ENCODE measurements around the gene MUTYH. TPM values are rescaled to one million over a fixed set of nuclear protein-coding genes. Genes with fewer than 3 reads are reported as not detected.

Gene MUTYH
- total and polyA plus RNA-seq, 2 experiments from 2014 or later = 10.6 to 15.0 TPM

DNA sequence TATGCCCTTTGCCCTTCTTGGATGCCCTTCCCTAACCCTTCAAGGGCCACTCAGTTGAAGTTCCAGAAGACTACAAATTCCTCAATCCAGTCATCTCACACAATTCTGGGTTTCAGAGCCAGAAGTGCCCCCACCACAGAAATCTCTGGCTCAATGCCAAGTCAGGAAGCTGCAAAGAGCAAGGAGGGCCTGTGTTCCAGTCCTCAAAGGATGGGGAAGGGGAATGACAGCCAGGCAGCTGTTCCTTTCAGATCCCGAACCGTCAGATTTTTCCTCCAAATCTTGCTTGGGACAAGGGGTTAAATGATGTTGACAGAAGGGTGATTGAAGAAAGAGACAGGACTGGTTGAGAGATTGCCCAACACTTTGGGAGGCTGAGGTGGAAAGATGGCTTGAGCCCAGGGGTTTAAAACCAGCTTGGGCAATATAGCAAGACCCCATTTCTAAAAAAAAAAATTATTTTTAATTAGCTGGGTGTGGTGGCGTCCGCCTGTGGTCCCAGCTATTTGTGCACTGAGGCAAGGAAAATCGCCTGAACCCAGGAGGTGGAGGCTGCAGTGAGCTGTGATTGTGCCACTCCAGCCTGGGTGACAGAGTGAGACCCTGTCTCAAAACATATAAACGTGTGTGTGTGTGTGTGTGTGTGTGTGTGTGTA, 14.3 kb downstream of the MUTYH start:
- H3F3A ChIP-seq (ENCODE audit: insufficient read depth) = no peaks in the 10 kb centered on the region
- H3K4me3 ChIP-seq = peak overlapping the region; percentile 64
- in situ Hi-C loops (cut with MboI) = no loop called here
- peak; percentile 9 for DNase-seq
- H3K9me2 ChIP-seq (ENCODE audit: insufficient read depth) = no peaks in the 10 kb centered on the region
- 40 to 41% methylated on average over 6 of the region's 6 CpGs for whole genome bisulfite sequencing, 2 experiments (ENCODE audit: low coverage in 1 of 2, low lambda C conversion rate in 2 of 2, missing lambda C conversion rate in 2 of 2)
- no peaks in the 10 kb centered on the region for H3K9me3 ChIP-seq (ENCODE audit: low read depth)
- H3K79me2 ChIP-seq (ENCODE audit: insufficient read depth) = no peaks in the 10 kb centered on the region
- H3K27ac ChIP-seq = no peak overlapping the region
- no peak for TF ChIP-seq EZH2phosphoT487 (IDR thresholded peaks at IDR 0.05; ENCODE audit: insufficient read depth, low read depth)
- no peaks in the 10 kb centered on the region for H3K36me3 ChIP-seq (ENCODE audit: low read depth)
- peak overlapping the region; percentile 76 for H2AFZ ChIP-seq
- no peaks in the 10 kb centered on the region for H4K20me1 ChIP-seq (ENCODE audit: insufficient read depth)
- H3K4me1 ChIP-seq (ENCODE audit: insufficient read depth) = 0 out of 2 replicates have a peak, but pooled peaks cover 3% of the 10 kb centered on the region
- H3K9ac ChIP-seq = no peak overlapping the region
- peak overlapping the region; percentile 66 for H3K4me2 ChIP-seq (ENCODE audit: unreplicated experiment)
- no peaks in the 10 kb centered on the region for H3K27me3 ChIP-seq (replicated peaks; ENCODE audit: insufficient read depth)

GRCh38 chr1:45322486-45323040, 17.7 kb downstream of the MUTYH start:
- H3K4me3 ChIP-seq = no peak overlapping the region
- H3K36me3 ChIP-seq (ENCODE audit: low read depth) = no peaks in the 10 kb centered on the region
- no peaks in the 10 kb centered on the region for H3F3A ChIP-seq (ENCODE audit: insufficient read depth)
- no peaks in the 10 kb centered on the region for H3K4me1 ChIP-seq (ENCODE audit: insufficient read depth)
- H2AFZ ChIP-seq = no peak overlapping the region
- in situ Hi-C loops (cut with MboI) = loop anchor here (25.0 kb wide), 1 partner anchor 485 kb away; the partner anchor contains the start of gene PTCH2
- H3K9me3 ChIP-seq (ENCODE audit: low read depth) = no peaks in the 10 kb centered on the region
- no peaks in the 10 kb centered on the region for H3K27me3 ChIP-seq (replicated peaks; ENCODE audit: insufficient read depth)
- no peaks in the 10 kb centered on the region for H3K9me2 ChIP-seq (ENCODE audit: insufficient read depth)
- H4K20me1 ChIP-seq (ENCODE audit: insufficient read depth) = no peaks in the 10 kb centered on the region
- H3K4me2 ChIP-seq (ENCODE audit: unreplicated experiment) = no peak overlapping the region
- 76 to 86% methylated on average over 10 of the region's 10 CpGs for WGBS, 2 experiments (ENCODE audit: low coverage in 1 of 2, low lambda C conversion rate in 2 of 2, missing lambda C conversion rate in 2 of 2)
- no peak overlapping the region for H3K27ac ChIP-seq
- no peak overlapping the region for H3K9ac ChIP-seq
- peak; percentile 5 for DNase-seq
- H3K79me2 ChIP-seq (ENCODE audit: insufficient read depth) = no peaks in the 10 kb centered on the region
- TF ChIP-seq EZH2phosphoT487 (IDR thresholded peaks at IDR 0.05; ENCODE audit: insufficient read depth, low read depth) = no peak
- no peak for TF ChIP-seq EZH2 (IDR thresholded peaks at IDR 0.05; ENCODE audit: insufficient read depth, poor library complexity, severe bottlenecking)

- no peak overlapping the region for H2AFZ ChIP-seq
- H4K20me1 ChIP-seq (ENCODE audit: insufficient read depth) = no peaks in the 10 kb centered on the region
- DNase-seq = no peak
- H3K4me1 ChIP-seq (ENCODE audit: insufficient read depth) = no peaks in the 10 kb centered on the region
- 81 to 92% methylated on average over 5 of the region's 5 CpGs for WGBS, 2 experiments (ENCODE audit: low coverage in 1 of 2, low lambda C conversion rate in 2 of 2, missing lambda C conversion rate in 2 of 2)
- H3K9me2 ChIP-seq (ENCODE audit: insufficient read depth) = no peaks in the 10 kb centered on the region
- H3K36me3 ChIP-seq (ENCODE audit: low read depth) = no peaks in the 10 kb centered on the region
- H3K4me2 ChIP-seq (ENCODE audit: unreplicated experiment) = no peak overlapping the region
- no peak overlapping the region for H3K4me3 ChIP-seq
- TF ChIP-seq EZH2 (IDR thresholded peaks at IDR 0.05; ENCODE audit: insufficient read depth, poor library complexity, severe bottlenecking) = no peak
- TF ChIP-seq EZH2phosphoT487 (IDR thresholded peaks at IDR 0.05; ENCODE audit: insufficient read depth, low read depth) = no peak
- no peak overlapping the region for H3K9ac ChIP-seq
- H3K27me3 ChIP-seq (replicated peaks; ENCODE audit: insufficient read depth) = no peaks in the 10 kb centered on the region
- no peaks in the 10 kb centered on the region for H3K9me3 ChIP-seq (ENCODE audit: low read depth)
- no peak overlapping the region for H3K27ac ChIP-seq
- no peaks in the 10 kb centered on the region for H3K79me2 ChIP-seq (ENCODE audit: insufficient read depth)
- no peaks in the 10 kb centered on the region for H3F3A ChIP-seq (ENCODE audit: insufficient read depth)
- in situ Hi-C loops (cut with MboI) = loop anchor here (25.0 kb wide), 1 partner anchor 484 kb away; the partner anchor contains the start of gene PTCH2
These were observed 18.8 kb downstream of the MUTYH start for GRCh38 chr1:45321444-45321843.

- Histone ChIP-seq H3K79me2 (ENCODE audit: insufficient read depth) (no peaks in the 10 kb centered on the region), H3K27ac (no peak overlapping the region), H3K4me1 (ENCODE audit: insufficient read depth) (no peaks in the 10 kb centered on the region), H3K9ac (no peak overlapping the region), H3K9me2 (ENCODE audit: insufficient read depth) (no peaks in the 10 kb centered on the region), H3K36me3 (ENCODE audit: low read depth) (no peaks in the 10 kb centered on the region), H2AFZ (no peak overlapping the region), H3K4me3 (no peak overlapping the region), H4K20me1 (ENCODE audit: insufficient read depth) (no peaks in the 10 kb centered on the region), H3K4me2 (ENCODE audit: unreplicated experiment) (no peak overlapping the region), H3K9me3 (ENCODE audit: low read depth) (no peaks in the 10 kb centered on the region), H3K27me3 (replicated peaks; ENCODE audit: insufficient read depth) (no peaks in the 10 kb centered on the region), H3F3A (ENCODE audit: insufficient read depth) (no peaks in the 10 kb centered on the region)
- in situ Hi-C loops (cut with MboI) = loop anchor here (25.0 kb wide), 1 partner anchor 482 kb away; the partner anchor contains the start of gene PTCH2
- no peak for DNase-seq
- WGBS, 2 experiments (ENCODE audit: low coverage in 1 of 2, low lambda C conversion rate in 2 of 2, missing lambda C conversion rate in 2 of 2) = 66 to 73% methylated on average over 4 of the region's 4 CpGs
- TF ChIP-seq EZH2 (IDR thresholded peaks at IDR 0.05; ENCODE audit: insufficient read depth, poor library complexity, severe bottlenecking) (no peak), EZH2phosphoT487 (IDR thresholded peaks at IDR 0.05; ENCODE audit: insufficient read depth, low read depth) (no peak)
These were observed 20.5 kb downstream of the MUTYH start for GRCh38 chr1:45319761-45320160.

Measured in GM23248 (cell line).